Peyer's patch (tissue), 4 donors: ENCODE measurements around the gene SNX9.

Source experiments
- POLR2A ChIP-seq, 2 donors: fragments of 450-650 bp; IDR thresholded peaks; one replicate each; pipeline ENCODE4 v1.5.1; 2017; ENCODE audit warnings: antibody characterized with exemption in 2 of 2, mild to moderate bottlenecking in 2 of 2, moderate library complexity in 2 of 2
- TF ChIP-seq, protein P1 (sequence below), 6 experiments: fragments of 450-650 bp in 4 of 6; fragments of 200-600 bp in 2 of 6; sonication (generic) in 1 of 6; IDR thresholded peaks; one replicate each; pipeline ENCODE4 v1.5.1; 2017 to 2019; ENCODE audit warnings: antibody characterized with exemption in 6 of 6, mild to moderate bottlenecking in 3 of 6, moderate library complexity in 1 of 6

DNA sequence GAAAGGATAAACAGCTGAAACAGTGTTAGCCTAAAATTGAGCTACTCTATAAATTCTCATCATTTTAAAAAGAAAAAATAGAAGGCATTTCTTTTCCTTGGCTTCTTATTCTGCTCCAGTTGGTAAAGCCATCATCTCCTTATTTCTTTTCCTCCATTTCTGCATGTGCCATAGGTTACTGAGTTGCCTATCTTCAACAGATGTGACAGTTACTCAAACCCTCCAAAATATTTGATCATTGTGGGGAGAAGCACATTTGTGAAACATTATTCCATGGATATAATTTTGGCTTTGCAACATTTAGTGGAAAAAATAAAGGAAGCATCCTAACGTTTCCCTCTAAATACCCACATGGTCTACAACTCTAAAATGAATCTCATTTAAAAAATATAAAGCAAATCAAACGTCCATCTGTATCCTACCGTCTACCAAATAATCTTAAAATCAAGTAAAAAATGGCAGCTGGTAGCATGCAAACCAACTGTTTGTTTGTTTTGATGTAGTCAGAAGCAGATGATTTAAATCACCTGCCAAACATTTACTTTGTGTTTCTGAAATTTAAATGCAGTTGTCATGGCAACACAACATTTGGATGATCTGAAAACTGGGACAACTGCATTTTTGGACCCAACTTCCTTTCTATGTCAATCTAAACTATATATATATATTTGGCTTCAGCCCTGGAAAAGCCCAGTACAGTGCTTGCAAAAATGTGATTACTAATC lies 16.8 kb upstream of the SNX9 start:
- TF ChIP-seq, protein P1, sequence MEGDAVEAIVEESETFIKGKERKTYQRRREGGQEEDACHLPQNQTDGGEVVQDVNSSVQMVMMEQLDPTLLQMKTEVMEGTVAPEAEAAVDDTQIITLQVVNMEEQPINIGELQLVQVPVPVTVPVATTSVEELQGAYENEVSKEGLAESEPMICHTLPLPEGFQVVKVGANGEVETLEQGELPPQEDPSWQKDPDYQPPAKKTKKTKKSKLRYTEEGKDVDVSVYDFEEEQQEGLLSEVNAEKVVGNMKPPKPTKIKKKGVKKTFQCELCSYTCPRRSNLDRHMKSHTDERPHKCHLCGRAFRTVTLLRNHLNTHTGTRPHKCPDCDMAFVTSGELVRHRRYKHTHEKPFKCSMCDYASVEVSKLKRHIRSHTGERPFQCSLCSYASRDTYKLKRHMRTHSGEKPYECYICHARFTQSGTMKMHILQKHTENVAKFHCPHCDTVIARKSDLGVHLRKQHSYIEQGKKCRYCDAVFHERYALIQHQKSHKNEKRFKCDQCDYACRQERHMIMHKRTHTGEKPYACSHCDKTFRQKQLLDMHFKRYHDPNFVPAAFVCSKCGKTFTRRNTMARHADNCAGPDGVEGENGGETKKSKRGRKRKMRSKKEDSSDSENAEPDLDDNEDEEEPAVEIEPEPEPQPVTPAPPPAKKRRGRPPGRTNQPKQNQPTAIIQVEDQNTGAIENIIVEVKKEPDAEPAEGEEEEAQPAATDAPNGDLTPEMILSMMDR (IDR thresholded peaks at IDR 0.05), result no peak
- TF ChIP-seq POLR2A (IDR thresholded peaks at IDR 0.05), result no peak
